Erythroblast (primary cell): Measurements from ENCODE around the gene STARD6.

Experiments used
- GATA1 ChIP-seq: IDR thresholded peaks from 2 replicates; pipeline ENCODE4 v1.6.1; 2011; ENCODE audit warnings: low read depth, mild to moderate bottlenecking, control low read depth, low read length, moderate library complexity
- POLR2A ChIP-seq: IDR thresholded peaks from 2 replicates; pipeline ENCODE4 v1.6.1; 2011; ENCODE audit warnings: mild to moderate bottlenecking, low read length

DNA sequence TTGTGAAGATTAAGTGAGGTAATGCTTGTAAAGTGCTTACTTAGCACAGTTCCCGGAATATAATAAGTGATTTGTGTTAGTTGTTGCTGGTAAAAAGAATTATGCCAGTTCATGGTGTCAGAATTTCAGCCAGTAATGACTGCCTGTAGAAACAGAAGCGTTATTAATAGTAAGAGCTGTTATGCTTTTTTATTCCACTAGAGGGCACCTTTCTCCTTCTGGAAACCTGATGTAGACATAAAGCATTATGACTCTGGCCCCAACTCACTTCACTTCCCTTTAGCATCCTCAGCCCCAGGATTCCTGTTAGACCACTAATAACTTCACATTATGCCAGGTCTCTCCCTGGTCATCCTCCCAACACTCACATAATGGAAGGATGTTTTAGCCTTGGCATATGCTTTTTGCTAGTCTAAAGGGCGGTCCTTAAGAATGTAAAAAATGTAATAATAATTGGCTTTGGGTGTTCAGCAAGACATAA, 34.9 kb upstream of the STARD6 start:
- no peak for TF ChIP-seq POLR2A
- TF ChIP-seq GATA1: no peak
